ENCODE measurements around the gene CGB3. TPM values are rescaled to one million over a fixed set of nuclear protein-coding genes. Genes with fewer than 3 reads are reported as not detected.

The CGB3 gene
- total RNA-seq, 1 experiment from 2014 or later = 0.46 TPM

DNA sequence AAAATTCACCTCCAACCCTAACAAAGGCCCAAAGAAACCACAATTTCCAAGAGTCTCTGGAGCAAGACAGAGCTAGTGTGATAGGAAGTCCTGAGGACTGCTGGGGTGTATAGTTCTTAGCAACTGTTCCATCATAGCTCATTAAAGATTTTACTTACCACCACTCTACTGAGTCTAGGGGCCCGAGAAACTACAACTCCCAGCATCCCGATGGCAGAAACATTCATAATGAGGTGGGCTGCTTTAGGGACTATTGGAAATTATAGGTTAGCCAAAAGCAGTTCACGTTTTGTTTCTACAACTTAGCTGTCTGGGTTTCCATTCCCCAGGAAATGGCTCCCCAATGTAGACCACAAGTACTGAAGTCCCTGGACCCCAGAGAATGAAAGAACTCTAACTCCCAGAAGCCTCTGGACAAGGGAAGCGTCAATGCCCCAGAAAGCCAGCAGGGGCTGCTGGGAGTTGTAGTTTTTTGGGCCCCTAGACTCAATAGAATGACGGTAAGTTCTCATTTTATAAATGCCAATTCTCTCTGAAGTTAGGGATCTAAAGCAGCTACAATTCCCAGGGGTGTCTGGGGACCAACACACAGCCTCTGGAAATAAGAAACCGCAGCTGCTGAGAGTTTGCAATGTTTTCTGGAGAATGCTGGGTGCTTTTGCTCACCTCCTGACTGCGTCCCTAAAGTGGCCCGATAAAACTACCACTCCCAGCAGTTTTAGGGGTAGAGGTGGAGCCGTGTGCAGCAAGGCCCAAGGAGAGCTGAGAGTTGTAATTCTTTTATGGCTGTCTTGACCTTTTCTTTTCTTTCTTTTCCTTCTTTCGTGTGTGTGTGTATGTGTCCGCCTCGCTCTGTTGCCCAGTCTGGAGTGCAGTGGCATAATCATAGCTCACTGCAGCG is 47.9 kb downstream of the CGB3 start:
- H3K79me1 ChIP-seq (ENCODE audit: insufficient read depth, low read depth, low read length, poor library complexity, severe bottlenecking) = no peaks in the 10 kb centered on the region
- H2BK5ac ChIP-seq (ENCODE audit: insufficient read length, low read length) = no peak overlapping the region
- H3K56ac ChIP-seq (ENCODE audit: insufficient read length, low read depth, low read length) = no peak overlapping the region
- H3K9ac ChIP-seq (ENCODE audit: extremely low read depth, insufficient read length, low read length) = no peak overlapping the region
- H2AK5ac ChIP-seq (ENCODE audit: insufficient read length, low read length) = no peak overlapping the region
- H2AFZ ChIP-seq (ENCODE audit: low read length) = no peak overlapping the region
- no peak overlapping the region for H3K18ac ChIP-seq (ENCODE audit: insufficient read length, low read depth, low read length)
- no peaks in the 10 kb centered on the region for H3K9me3 Mint-ChIP-seq
- H3K23ac ChIP-seq (ENCODE audit: insufficient read length, low read depth, low read length) = no peak overlapping the region
- H2BK15ac ChIP-seq (ENCODE audit: low read depth, low read length) = no peak overlapping the region
- no peaks in the 10 kb centered on the region for H3K27me3 ChIP-seq (ENCODE audit: insufficient read depth, low read length)
- no peak overlapping the region for H3K4me2 ChIP-seq (ENCODE audit: insufficient read depth, insufficient read length, low read length)
- no peak overlapping the region for H2BK12ac ChIP-seq (ENCODE audit: insufficient read length, low read depth, low read length)
- no peaks in the 10 kb centered on the region for H3K9me3 ChIP-seq (ENCODE audit: control insufficient read depth, low read depth, low read length)
- no CpG with 5 or more reads among the region's 13 CpGs for WGBS (ENCODE audit: extremely low coverage, insufficient read length, low lambda C conversion rate)
- TF ChIP-seq, protein P1, sequence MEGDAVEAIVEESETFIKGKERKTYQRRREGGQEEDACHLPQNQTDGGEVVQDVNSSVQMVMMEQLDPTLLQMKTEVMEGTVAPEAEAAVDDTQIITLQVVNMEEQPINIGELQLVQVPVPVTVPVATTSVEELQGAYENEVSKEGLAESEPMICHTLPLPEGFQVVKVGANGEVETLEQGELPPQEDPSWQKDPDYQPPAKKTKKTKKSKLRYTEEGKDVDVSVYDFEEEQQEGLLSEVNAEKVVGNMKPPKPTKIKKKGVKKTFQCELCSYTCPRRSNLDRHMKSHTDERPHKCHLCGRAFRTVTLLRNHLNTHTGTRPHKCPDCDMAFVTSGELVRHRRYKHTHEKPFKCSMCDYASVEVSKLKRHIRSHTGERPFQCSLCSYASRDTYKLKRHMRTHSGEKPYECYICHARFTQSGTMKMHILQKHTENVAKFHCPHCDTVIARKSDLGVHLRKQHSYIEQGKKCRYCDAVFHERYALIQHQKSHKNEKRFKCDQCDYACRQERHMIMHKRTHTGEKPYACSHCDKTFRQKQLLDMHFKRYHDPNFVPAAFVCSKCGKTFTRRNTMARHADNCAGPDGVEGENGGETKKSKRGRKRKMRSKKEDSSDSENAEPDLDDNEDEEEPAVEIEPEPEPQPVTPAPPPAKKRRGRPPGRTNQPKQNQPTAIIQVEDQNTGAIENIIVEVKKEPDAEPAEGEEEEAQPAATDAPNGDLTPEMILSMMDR (conservative IDR thresholded peaks at IDR 0.05) = no peak
- no peaks in the 10 kb centered on the region for H3K79me2 ChIP-seq (ENCODE audit: insufficient read depth, low read length)
- no peak overlapping the region; a peak in 1 of 7 replicates for H3K27ac Mint-ChIP-seq
- H4K8ac ChIP-seq (replicated peaks; ENCODE audit: insufficient read length, low read depth, low read length) = no peak overlapping the region
- peaks cover 18 to 42% (median 33%) of the 10 kb centered on the region in 3 experiments for H3K36me3 Mint-ChIP-seq (ENCODE audit: insufficient read depth in 1 of 3, low read depth in 3 of 3)
- H4K5ac ChIP-seq (ENCODE audit: insufficient read length, low read depth, low read length) = no peak overlapping the region
- H3K14ac ChIP-seq (ENCODE audit: insufficient read depth, low read length) = no peak overlapping the region
- no peak for DNase-seq
- no peaks in the 10 kb centered on the region for H3K4me1 Mint-ChIP-seq
- no peaks in the 10 kb centered on the region for H4K20me1 ChIP-seq (ENCODE audit: control insufficient read depth, insufficient read depth, insufficient read length)
- no peak overlapping the region for H4K91ac ChIP-seq (ENCODE audit: insufficient read length, low read depth, low read length)
- no peak overlapping the region for H2BK120ac ChIP-seq (ENCODE audit: low read depth, low read length, poor library complexity, severe bottlenecking)
- H3K4me1 ChIP-seq (ENCODE audit: insufficient read depth, low read length) = no peaks in the 10 kb centered on the region
- H3K27ac ChIP-seq (ENCODE audit: insufficient read length, low read depth, low read length) = no peak overlapping the region
- H3K4me3 Mint-ChIP-seq = no peak overlapping the region
- no peak overlapping the region for H2BK20ac ChIP-seq (ENCODE audit: low read depth, low read length, poor library complexity, severe bottlenecking)
- no peaks in the 10 kb centered on the region for H3K23me2 ChIP-seq (ENCODE audit: insufficient read length, low read depth, low read length, poor library complexity, severe bottlenecking)
- H3T11ph ChIP-seq (ENCODE audit: low read length) = no peak overlapping the region
- H3K27me3 Mint-ChIP-seq (ENCODE audit: low read depth) = no peaks in the 10 kb centered on the region
- H3K4ac ChIP-seq (ENCODE audit: low read depth, low read length) = no peak overlapping the region

Small RNAs within 50 kb of the gene (microRNA-seq; reads per million reads assigned to microRNA genes)
- not detected for gene MIR6798 (ENCODE audit: borderline microRNAs expressed)

Other genes with a start within 250 kb of the CGB3 start
- gene BCAT2, start 213.3 kb downstream of the CGB3 start, total RNA-seq (2021) = 30.6 and 32.7 TPM in 2 replicates
- 11.2 and 11.6 TPM in 2 replicates for gene HSD17B14, start 187.8 kb downstream of the CGB3 start, total RNA-seq (2021)
- gene PLEKHA4, start 155.7 kb downstream of the CGB3 start, total RNA-seq (2021) = 14.3 and 15.3 TPM in 2 replicates
- 17.2 and 17.5 TPM in 2 replicates for gene PPP1R15A, start 151.9 kb downstream of the CGB3 start, total RNA-seq (2021)
- gene TULP2, start 125.6 kb downstream of the CGB3 start, total RNA-seq (2021) = 0.94 and 1.0 TPM in 2 replicates
- 125 and 131 TPM in 2 replicates for gene NUCB1, start 124.0 kb downstream of the CGB3 start, total RNA-seq (2021)
- 1.4 and 2.0 TPM in 2 replicates for gene DHDH, start 90.6 kb downstream of the CGB3 start, total RNA-seq (2021)
- 310 and 315 TPM in 2 replicates for gene BAX, start 69.5 kb downstream of the CGB3 start, total RNA-seq (2021)
- gene FTL, start 59.0 kb downstream of the CGB3 start, total RNA-seq (2021) = 1,244 and 1,245 TPM in 2 replicates
- gene GYS1, start 31.0 kb downstream of the CGB3 start, total RNA-seq (2021) = 44.3 and 45.6 TPM in 2 replicates
- gene RUVBL2, start 30.4 kb downstream of the CGB3 start, total RNA-seq (2021) = 130 and 134 TPM in 2 replicates
- gene LHB, start 7.2 kb downstream of the CGB3 start, total RNA-seq (2021) = not detected in 2 replicates
- gene CGB2, start 7.6 kb upstream of the CGB3 start, total RNA-seq (2021) = 0.55 and 0.77 TPM in 2 replicates
- not detected in 2 replicates for gene CGB1, start 12.6 kb upstream of the CGB3 start, total RNA-seq (2021)
- not detected in 2 replicates for gene CGB5, start 19.5 kb upstream of the CGB3 start, total RNA-seq (2021)
- 0.39 TPM in 1 of 2 replicates, not detected in the other for gene CGB8, start 24.8 kb upstream of the CGB3 start, total RNA-seq (2021)
- 1.2 TPM in 2 replicates for gene CGB7, start 33.4 kb upstream of the CGB3 start, total RNA-seq (2021)
- 2.1 and 2.3 TPM in 2 replicates for gene NTF4, start 40.5 kb upstream of the CGB3 start, total RNA-seq (2021)
- 0.04 TPM in 2 replicates for gene KCNA7, start 48.4 kb upstream of the CGB3 start, total RNA-seq (2021)
- 292 and 295 TPM in 2 replicates for gene SNRNP70, start 61.1 kb upstream of the CGB3 start, total RNA-seq (2021)
- gene LIN7B, start 90.0 kb upstream of the CGB3 start, total RNA-seq (2021) = 3.5 and 4.2 TPM in 2 replicates
- 0.72 and 1.1 TPM in 2 replicates for gene C19orf73, start 94.8 kb upstream of the CGB3 start, total RNA-seq (2021)
- 18.8 and 19.1 TPM in 2 replicates for gene PPFIA3, start 95.2 kb upstream of the CGB3 start, total RNA-seq (2021)
- gene HRC, start 131.1 kb upstream of the CGB3 start, total RNA-seq (2021) = 1.8 and 1.9 TPM in 2 replicates
- 6.9 and 7.2 TPM in 2 replicates for gene TRPM4, start 133.5 kb upstream of the CGB3 start, total RNA-seq (2021)